Stimulated activated naive CD4-positive, alpha-beta T cell treated with Interleukin-2 at 50 U/mL for 16 hours (primary cell): ENCODE results near the gene ACER1.

ENCODE experiments used
- DNase-seq: peaks from one replicate; lab custom pipeline; 2025; lab: John Stamatoyannopoulos, UW

Gene ACER1

DNA sequence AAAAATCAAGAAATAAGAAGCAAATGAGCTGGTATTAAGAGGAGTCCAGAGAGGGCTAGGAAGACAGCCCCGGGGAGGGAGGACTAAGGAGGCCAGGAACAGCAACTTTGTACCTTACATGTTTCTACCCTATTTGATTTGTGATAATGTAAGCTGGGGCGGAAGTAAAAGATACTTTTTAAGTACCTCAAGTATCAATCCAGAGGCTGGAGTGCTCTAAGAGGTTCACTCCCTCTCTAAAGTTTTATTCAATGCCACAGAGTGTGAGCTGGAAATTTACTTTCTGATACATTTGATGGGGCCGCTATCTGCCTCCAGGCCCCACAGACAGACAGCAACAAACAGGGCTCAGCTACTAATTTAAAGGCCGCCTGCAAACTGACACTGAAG lies 65.0 kb downstream of the ACER1 start:
- no peak for DNase-seq

DNA sequence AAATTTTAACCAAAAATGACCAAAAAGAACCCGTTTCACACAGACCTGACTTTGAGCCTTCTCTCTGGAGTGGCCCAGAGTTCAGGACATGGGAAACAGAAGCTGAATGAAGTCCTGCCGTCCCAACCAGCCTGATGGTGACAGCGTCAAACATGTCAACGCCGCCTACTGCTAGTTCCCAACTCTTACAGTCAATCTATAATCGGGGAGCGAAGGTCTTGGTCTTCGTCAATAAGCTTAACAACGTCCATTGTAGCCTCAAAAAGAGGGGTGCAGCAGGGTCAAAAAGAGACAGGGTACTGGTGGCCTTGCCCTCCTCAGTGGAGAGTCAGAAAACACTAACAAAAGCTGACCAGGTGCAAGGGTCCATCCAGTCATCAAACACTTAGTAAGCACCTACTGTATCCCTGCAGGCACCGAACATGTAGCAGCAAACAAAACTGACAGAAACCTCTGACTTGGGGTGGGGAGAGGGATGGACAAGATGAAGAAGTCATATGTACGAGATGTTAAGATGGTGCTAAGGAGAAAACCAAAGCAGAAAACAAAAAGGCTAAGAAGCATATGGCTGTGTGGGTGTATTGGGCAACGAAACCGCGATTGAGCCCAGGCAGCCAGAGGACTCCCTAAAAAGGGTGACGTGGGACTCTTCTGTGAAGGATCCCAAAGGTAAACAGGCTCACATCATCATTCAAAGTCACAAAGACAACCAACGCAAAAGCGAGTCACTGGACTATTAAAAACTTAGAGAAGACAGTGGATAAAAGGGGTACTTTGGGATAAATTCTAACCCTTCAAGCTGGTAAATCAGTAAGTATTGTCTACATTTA lies 65.6 kb downstream of the ACER1 start:
- DNase-seq, result no peak

DNA sequence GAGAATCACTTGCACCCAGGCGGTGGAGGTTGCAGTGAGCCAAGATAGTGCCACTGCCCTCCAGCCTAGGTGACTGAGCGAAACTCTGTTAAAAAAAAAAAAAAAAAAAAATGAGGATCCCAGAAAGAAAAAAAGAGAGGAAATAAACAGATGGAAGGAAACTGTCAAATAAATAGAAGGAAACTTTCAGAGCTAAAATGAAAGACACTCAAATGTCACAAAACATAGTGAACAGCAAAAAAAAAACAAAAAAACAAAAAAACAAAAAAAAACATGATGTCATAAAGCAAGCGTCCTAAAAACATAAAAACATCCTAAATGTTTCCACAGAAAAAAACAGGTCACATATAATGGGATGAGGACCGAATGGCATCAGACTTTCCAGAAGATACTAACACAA lies 68.6 kb downstream of the ACER1 start:
- no peak for DNase-seq

DNA sequence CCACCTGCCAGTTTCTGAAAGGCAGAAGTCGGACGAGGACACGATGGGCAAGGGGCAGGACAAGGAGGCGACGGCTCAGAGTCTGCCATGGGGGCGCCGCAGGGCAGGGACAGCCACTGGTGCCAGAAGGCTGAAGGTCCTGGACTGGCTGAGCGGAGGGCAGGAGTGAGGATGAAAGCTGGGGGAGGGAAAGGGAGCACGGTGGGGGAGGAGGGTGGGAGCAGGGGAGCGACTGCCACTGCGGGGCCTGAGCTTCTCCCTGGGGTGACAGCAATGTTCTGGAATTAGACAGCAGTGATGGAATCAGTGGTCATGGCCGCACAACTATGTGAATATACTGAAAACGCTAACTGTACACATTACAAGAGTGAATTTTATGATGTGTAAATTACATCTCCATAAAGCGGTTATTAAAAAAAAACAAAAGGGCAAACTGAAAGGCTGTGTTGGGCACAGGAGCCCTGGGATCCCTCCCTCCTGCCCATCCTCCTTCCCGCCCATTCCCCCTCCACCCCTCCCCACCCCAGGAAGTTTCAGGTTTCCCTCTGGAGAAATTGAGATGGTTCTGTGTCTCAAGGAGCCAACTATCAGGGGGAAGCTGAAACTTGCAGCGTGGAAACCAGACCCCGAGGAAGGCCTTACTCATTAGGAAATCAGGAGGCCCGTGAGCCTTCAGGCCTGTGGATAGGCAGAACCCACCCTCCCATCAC lies 69.5 kb downstream of the ACER1 start:
- DNase-seq, result no peak

DNA sequence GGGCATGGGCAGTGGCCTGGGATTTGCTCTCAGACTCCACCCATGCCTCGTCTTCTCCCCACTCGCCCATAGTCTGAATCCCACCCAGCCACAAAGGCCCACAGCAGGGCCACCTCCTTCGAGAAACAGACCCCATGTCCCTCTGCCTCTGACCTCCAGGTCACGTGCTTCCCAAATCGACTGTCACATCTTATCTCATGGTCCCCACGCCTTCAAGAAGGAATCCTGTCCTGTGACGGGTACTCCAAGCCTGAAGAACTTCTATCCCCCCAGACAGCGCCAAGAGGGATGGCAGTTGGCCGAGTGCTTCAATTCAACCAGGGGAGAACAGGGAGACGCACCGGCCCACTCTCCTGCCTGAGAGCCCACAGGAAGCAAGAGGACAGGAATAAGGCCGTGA lies 70.1 kb downstream of the ACER1 start:
- no peak for DNase-seq

DNA sequence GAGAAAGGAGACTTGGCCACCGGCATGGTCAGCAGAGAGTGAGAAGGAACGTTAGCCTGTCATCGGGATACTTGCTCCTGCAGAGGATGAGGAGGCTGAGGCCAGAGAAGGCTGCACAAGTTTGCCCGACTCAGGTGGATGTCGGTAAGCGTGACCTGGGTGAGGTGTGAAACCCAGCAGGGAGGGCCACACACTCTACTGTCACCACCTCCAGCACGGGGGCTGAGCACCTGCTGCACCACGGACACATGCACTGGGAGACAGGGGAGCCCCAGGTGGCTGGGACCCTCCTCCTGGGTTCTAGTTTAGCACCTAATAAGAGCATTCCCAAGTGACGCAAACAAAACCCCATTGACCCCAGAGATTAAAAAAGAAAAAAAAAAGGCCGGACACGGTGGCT lies 70.9 kb downstream of the ACER1 start:
- DNase-seq, result no peak

DNA sequence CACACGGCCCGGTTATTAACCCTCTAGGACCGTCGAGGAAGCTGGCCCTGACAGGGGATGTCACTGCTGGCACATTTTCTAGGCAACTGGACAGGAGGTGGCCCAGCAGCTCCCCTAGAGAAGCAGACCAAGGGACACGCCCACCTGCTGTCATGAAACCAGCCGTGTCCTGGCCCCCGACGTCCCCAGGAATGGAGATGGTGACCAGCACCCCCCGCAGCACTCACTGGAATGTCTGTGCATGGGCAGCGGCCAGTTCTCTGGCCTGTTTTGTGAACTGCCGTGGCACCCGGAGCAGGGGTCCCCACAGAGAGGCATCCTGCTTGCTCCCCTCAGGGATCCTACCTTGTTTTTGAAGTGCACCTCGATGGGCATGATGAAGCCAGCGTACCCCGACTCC lies 71.5 kb downstream of the ACER1 start:
- DNase-seq, result no peak

DNA sequence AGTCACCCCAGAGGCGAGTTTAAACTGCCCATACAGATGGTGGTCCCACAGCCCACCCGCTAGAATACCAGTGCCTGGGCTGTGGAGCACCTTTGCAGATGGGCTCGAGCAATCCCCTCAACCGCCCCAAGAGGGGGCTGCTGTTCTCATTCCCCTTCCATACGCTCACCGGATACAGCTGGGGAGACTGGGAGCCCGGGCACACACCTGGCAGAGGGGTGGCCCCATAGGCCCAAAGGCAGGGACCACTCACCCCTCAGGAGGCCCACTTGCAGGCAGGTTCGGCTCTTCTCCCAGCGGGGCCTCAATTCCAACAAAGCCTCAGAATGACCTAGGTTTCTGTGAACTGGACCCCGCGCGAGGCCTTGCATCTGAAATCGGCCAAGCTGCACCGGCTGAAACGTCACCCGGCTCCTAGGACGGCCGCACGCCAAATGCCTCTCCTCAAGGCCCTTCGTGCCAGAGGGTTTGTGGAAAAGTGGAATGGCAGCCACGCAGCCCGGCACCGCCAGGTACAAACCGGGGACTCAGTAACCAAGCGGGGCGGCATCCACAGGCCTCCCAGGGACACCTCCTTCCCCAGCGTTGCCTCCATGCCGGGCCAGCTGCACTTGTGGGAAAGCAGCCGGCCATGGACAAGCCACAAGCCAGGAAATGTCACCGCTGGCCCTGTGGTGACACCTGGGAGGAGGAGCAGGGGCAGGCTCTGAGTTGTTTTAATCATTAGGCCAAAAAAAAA lies 72.3 kb downstream of the ACER1 start:
- DNase-seq, result no peak

DNA sequence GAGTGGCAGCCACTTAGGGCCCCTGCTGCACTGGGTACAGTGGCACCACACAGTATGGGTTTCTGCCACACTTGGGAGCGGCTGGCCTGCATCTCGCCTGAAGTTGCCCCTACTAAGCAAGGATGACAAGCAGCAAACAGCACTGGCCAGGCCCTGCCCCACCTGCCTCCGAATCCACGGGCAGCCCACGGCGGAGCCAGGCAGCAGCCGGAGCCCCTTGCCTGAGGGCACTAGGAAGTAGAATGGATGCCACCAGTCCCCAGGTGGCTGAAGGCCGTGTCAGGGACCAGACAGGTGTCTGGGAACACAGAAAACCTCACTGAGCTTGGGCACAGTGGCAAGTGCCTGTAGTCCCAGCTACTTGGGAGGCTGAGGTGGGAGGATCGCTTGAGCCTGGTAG lies 73.0 kb downstream of the ACER1 start:
- DNase-seq, result no peak

DNA sequence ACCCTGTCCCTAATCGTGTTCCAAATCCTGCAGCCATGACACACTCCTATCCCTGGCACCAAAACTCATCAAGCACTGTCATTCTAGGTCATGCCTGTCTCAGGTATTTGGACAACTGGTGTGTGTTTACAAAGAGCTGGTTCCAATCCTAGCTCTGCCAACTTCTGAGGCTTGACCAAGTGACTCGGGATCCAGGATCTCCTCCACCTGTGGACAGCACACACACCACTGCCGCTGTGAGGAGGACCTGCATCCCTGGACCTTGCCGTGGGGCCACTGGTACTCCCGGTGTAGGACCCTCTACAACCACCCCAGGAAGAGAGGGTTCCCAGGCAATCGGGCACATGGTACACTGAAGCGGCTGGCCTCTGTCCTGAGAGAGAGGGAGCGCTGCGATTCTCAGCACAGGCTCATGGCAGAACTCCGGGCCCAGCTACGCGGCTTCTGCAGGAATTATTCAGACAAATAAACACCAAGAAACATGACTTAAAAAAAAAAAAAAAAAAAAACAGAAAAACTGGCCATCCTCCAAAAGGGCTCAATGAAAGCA lies 74.0 kb downstream of the ACER1 start:
- no peak for DNase-seq

DNA sequence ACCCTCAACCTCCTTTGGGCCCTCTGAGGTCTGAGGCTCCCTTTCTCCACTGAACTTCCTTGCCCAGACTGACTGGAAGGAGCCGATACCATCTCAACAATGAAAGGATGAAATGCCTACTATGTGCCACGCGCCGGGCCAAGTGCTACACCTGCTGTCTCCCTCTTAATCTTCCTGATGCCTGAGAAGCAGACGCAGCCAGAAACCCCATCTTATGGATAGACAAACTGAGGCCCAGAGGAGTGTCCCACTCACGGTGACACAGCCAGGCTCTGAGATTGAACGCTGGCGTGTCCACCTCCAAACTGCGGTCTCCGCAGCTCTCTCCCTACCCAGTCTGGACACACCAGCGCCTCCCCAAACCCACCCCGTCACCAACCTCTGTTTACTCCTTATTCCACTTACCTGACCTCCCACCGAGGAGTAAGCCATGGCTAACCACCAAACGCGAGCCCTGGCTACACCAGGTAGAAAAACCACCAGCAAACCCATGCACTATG lies 74.5 kb downstream of the ACER1 start:
- DNase-seq, result no peak
